Activated CD4-positive, alpha-beta T cell treated with anti-CD3 and anti-CD28 coated beads, Interleukin-2, amount 50 U/mL, for 48 hours (primary cell): ENCODE data around the gene HOOK1.
"Not testable (repeated sequence)": the region's sequence is repeated elsewhere in the genome, so short reads cannot be mapped to it uniquely, and the experiment has no call there.

Experiments
- DNase-seq, 2 experiments: peaks; one replicate each; pipeline ENCODE4 v3.0.0-alpha.2; 2020

Gene HOOK1

DNA sequence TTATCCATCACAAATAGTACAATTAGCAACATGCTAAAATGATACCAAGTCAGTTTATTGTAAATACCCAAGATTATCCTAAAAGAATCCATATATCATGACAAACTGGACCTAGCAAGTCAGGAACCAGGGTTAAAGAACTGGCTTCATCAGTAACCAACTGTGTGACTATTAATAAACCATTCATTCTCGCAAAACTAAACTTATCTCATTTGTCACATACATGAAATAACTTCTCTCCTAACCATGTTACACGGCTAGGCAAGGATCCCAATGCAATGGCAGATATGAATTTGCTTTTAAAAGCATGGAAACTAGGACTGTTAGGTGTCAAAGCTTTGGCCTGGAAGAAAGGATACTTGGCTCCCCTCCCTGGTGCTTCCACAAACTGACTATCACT is 82.4 kb downstream of the HOOK1 start:
- DNase-seq = no peak

- DNase-seq = no peak
These were observed 84.2 kb downstream of the HOOK1 start for GRCh38 chr1:59898927-59899326.

DNA sequence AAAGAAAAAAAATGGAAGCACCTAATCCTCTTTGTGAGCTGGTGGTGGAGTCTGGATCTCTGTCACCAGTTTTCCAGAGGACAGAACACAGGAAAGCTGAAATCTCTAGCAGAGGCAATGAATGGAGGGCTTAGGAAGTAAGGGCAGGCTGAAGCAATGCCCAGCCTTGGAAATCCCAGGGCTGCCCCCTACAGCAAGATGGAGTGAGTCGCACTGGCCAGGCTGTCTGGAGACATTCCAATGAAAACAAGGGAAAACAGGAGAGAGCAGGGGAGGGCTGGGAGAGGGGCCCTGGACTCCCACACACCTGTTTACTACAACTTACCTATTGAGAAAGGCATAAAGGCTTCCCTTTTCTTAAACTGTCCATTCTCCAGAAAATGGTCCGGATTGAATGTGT is 85.9 kb downstream of the HOOK1 start:
- DNase-seq = no peak

GRCh38 chr1:59901770-59902388 is 87.1 kb downstream of the HOOK1 start:
- DNase-seq = no peak

DNA sequence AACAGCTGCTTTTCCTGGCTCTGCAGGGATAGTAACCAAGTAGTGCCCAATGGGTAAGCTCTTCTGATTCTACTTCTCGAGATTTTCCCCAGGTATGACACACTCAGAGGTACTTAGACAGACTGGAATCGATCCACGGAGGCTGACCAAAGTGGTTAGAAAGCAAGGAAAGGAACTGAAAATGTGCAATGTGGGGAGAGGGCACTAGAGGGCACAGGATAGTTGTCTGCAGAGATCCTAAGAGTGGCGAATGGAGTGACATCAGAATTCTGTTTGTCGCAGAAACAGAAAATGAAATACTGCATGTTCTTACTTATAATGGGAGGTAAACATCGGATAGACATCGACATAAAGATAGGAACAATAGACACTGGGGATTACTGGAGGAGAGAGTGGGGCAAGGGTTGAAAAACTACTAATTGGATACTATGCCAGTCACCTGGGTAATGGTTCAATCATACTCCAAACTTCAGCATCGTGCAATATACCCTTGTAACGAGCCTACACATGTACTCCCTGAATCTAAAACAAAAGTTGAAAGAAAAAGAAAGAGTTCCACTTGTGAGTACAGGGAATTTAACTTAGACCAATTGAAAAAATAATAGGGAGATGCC is 88.5 kb downstream of the HOOK1 start:
- peak; percentile 1 to 11 for DNase-seq

DNA sequence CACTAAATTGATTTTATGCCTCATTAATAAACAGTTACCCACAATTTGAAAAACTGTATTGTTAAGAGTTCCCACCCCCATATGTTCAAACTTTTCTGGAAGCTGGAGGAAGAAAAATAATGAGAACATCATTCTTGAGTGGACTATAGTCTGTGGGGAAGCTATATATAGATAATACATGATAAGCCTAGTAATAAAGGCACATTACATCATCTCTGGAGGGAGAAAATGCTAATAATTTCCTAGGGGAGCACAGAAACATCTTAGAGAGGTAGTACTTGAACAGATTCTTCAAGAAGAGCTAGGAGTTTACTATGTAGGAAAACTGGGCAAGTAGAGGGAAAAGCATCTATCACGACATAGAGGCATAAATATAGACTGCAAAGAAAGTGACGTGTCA is 92.2 kb downstream of the HOOK1 start:
- DNase-seq = no peak

DNA sequence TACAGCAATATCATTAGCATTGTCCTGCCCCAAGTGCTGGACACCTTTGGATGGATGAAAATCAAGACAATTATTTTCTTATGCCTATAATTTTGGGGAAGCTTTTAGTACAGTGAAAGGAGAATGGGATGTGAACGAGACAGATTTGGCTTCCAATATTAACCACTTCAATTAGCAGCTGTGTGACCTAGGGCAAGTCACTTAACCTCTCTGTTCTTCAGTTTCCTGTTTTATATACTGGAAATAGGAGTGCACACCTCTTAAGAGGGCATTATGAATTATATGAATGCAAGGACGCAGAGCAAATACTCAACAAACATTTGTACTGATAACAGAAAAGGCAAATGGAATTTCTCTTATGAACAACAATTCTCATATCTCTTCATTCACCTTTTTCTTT is 93.3 kb downstream of the HOOK1 start:
- no peak for DNase-seq

- no peak for DNase-seq
These were observed 93.9 kb downstream of the HOOK1 start for GRCh38 chr1:59908682-59909081.

GRCh38 chr1:59914791-59915286 is 100.1 kb downstream of the HOOK1 start:
- not testable (repeated sequence) for DNase-seq

- no peak for DNase-seq
These were observed 100.8 kb downstream of the HOOK1 start for GRCh38 chr1:59915516-59915915.

DNA sequence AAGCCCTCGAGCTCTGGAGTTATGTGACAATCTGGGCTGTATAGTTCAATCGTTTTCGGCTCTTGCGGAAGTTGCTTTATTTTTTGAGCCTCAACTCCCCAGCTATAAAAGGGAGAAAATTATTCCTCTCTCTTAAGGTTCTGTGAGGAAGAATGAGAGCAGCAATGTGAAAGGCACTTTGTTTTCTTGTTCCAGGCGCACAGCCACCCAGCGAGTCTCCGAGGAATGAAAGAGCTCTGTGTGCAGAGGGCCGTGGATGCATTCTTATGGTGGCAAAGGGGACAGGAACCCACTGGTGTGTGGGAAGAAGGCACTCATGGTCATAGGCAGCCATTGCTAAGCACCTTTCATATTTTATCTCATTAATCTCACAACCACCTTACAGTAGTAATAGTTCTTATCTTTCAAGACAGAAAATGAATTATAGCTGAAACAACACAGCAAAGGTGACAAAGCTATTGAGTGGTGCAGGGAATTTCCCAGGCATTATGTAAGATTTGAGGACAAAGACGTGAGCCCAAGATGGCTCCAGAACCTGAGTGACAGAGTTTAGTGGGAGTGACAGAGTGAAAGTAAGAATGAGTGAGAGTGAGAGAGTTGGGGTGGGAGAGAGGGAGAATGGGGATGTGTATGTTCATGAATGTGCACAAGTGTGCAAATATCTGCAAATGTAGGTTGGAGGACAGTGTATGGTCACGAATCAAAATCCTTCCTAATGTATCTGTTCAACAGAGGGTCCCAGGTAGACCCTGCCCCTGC is 102.5 kb downstream of the HOOK1 start:
- DNase-seq = no peak

DNA sequence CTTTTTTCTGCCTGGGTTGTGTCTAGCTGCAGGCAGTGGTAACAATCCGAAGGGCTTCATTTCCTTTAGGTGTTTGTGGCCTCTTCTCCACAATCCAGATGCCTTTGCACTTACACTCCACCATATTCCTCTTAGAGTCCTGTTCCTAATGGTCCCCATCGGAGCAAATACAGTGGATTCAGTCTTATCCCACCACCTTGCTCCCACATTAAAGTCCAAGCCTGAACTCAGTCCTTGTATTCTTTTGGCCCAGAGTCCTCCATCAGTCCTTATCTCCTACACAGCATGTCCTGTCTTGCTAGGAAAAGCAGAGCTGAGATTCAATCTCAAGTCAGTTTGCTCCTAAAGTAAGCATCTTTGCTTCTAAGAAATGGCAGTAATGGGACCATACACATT is 103.0 kb downstream of the HOOK1 start:
- DNase-seq = no peak

GRCh38 chr1:59919746-59920145 is 105.0 kb downstream of the HOOK1 start:
- DNase-seq = no peak

DNA sequence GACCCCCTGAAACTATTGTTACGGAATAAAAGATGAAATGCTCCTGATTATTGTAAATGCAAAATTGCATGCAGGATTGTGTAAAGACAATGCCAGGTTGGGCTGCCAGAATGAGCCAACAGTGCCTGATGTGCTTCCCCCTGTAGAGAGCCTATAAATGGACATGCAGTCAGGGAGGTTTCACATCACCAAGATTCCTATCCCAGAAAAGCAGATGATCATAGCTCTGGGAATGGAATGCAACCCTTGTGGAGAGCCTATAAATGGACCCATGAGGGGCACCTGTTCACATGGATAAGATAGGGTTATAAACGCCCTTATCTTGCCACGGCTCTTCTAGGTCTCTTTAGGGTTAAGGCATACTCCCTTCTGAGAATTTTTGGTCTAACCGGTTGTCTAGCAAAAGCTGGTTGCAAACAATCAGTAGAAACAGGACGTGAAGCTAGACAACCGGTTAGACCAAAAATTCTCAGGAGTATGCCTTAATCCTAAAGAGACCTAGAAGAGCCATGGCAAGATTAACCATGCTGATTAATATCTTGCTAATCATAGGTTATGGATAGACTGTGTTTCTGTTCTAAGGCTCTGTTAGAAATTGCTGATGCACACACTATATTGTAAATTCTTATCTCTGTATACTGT is 106.6 kb downstream of the HOOK1 start:
- not testable (repeated sequence) for DNase-seq

- no peak for DNase-seq
These were observed 109.9 kb downstream of the HOOK1 start for GRCh38 chr1:59924653-59925052.
